ENCODE results near the gene CEP128. TPM values are rescaled to one million over a fixed set of nuclear protein-coding genes. Genes with fewer than 3 reads are reported as not detected.

The CEP128 gene
- total RNA-seq, 1 donor from 2014 or later, result 6.1 TPM

- Histone ChIP-seq H3K9me3 (no peaks in the 10 kb centered on the region), H3K27me3 (no peaks in the 10 kb centered on the region), H3K4me1 (peaks cover 6% of the 10 kb centered on the region), H3K27ac (no peak overlapping the region), H3K4me3 (no peak overlapping the region), H3K36me3 (no peaks in the 10 kb centered on the region)
- no peak for DNase-seq
- intact Hi-C loops (cut with DNase I), result no loop called here
- ATAC-seq, result no peak
- no peak for TF ChIP-seq CTCF (IDR thresholded peaks at IDR 0.05)
Observed at GRCh38 chr14:80940146-80940545, 1.4 kb downstream of the CEP128 start.

- DNase-seq (no peak), ATAC-seq (no peak)
- Histone ChIP-seq H3K9me3 (no peaks in the 10 kb centered on the region), H3K36me3 (no peaks in the 10 kb centered on the region), H3K4me1 (no peaks in the 10 kb centered on the region), H3K27ac (no peak overlapping the region), H3K27me3 (no peaks in the 10 kb centered on the region), H3K4me3 (no peak overlapping the region)
- no peak for TF ChIP-seq CTCF (IDR thresholded peaks at IDR 0.05)
- intact Hi-C loops (cut with DNase I), result no loop called here
Observed at GRCh38 chr14:80933686-80934085, 7.9 kb downstream of the CEP128 start.

GRCh38 chr14:80933282-80933681 lies 8.3 kb downstream of the CEP128 start:
- DNase-seq, result no peak
- intact Hi-C loops (cut with DNase I), result no loop called here
- ATAC-seq, result no peak
- no peaks in the 10 kb centered on the region for H3K27me3 ChIP-seq
- no peaks in the 10 kb centered on the region for H3K36me3 ChIP-seq
- H3K4me1 ChIP-seq, result no peaks in the 10 kb centered on the region
- no peak overlapping the region for H3K27ac ChIP-seq
- H3K4me3 ChIP-seq, result no peak overlapping the region
- no peak for TF ChIP-seq CTCF (IDR thresholded peaks at IDR 0.05)
- no peaks in the 10 kb centered on the region for H3K9me3 ChIP-seq

DNA sequence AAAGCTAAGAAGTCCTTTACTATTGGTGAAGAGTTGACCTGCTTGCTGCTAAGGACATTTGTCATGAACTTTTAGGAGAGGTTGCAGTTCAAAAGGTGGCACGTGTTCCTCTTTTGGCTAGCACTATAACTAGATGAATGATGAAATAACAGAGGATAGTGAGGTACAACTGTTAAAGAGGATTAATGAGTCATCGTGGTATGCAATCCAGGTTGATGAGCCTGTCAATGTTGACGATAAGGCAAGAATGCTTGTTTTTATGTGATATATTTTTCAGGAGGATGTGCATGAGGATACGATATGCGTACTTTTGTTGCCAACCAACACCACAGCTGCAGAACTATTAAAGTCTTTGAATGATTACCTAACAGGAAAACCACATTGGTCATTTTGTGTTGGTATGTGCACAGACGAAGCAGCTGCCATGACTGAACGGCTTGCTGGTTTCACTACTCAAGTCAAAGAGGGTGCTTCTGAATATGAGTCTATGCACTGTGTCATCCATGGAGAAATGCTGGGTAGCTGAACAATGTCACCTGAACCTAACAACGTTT lies 10.6 kb downstream of the CEP128 start:
- intact Hi-C loops (cut with DNase I), result no loop called here
- H3K4me3 ChIP-seq, result no peak overlapping the region
- no peak overlapping the region for H3K27ac ChIP-seq
- no peaks in the 10 kb centered on the region for H3K27me3 ChIP-seq
- H3K36me3 ChIP-seq, result no peaks in the 10 kb centered on the region
- H3K4me1 ChIP-seq, result no peaks in the 10 kb centered on the region
- DNase-seq, result no peak
- H3K9me3 ChIP-seq, result no peaks in the 10 kb centered on the region
- peak; percentile 67 for ATAC-seq
- TF ChIP-seq CTCF (IDR thresholded peaks at IDR 0.05), result no peak

GRCh38 chr14:80930095-80930494 lies 11.4 kb downstream of the CEP128 start:
- DNase-seq (no peak), ATAC-seq (no peak)
- intact Hi-C loops (cut with DNase I), result no loop called here
- Histone ChIP-seq H3K27me3 (no peaks in the 10 kb centered on the region), H3K4me3 (no peak overlapping the region), H3K27ac (no peak overlapping the region), H3K9me3 (no peaks in the 10 kb centered on the region), H3K4me1 (no peaks in the 10 kb centered on the region), H3K36me3 (no peaks in the 10 kb centered on the region)
- no peak for TF ChIP-seq CTCF (IDR thresholded peaks at IDR 0.05)

Data from upper lobe of right lung (tissue), 1 donor.